GM18498 (cell line): ENCODE data around the gene ANXA8.
"Not testable (repeated sequence)": the region's sequence is repeated elsewhere in the genome, so short reads cannot be mapped to it uniquely, and the experiment has no call there.

Experiments
- ATAC-seq: cut with Tn5 transposase; IDR thresholded peaks from one replicate; pipeline ENCODE4 v1.9.1; 2021; ENCODE audit warnings: mild to moderate bottlenecking, moderate library complexity; ENCODE audit not compliant: unreplicated experiment

ANXA8 gene

GRCh38 chr10:47483923-47484322 is at the start of gene ANXA8:
ANXA8 (minus strand) TSS chr10:47484115; CDS start chr10:47483933, 182 bp downstream.
- not testable (repeated sequence) for ATAC-seq

GRCh38 chr10:47523475-47523874 is 39.6 kb upstream of the ANXA8 start, which contains the start of gene AGAP9:
AGAP9 (minus strand) TSS chr10:47523638; CDS start chr10:47523526, 112 bp downstream.
- not testable (repeated sequence) for ATAC-seq

- not testable (repeated sequence) for ATAC-seq
These were observed 18.4 kb upstream of the ANXA8 start for GRCh38 chr10:47502313-47502712.

DNA sequence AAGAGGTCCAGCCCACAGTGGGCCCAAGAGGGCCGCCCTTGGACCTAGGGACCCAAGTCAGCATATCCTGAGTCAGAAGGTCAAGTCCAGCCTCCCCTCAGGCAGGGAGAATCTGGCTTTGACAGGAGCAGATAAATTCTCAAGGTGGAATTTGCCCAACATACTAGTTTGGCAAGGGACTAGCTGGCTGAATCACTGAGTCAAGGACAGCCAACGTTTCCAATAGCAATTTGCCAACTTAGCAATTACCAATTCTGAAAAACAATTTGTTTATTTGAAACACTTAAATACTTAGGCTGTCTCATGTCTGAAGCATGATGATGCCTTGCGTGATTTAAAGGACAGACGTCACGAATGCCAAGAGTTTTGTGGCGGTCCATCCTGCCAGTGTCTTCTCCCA is 10.3 kb upstream of the ANXA8 start:
- not testable (repeated sequence) for ATAC-seq

GRCh38 chr10:47491600-47491999 is 7.7 kb upstream of the ANXA8 start, which contains the start of gene FAM25G:
FAM25G (minus strand) TSS chr10:47491700; CDS start chr10:47491674, 26 bp downstream.
- not testable (repeated sequence) for ATAC-seq

- ATAC-seq = not testable (repeated sequence)
These were observed 5.7 kb upstream of the ANXA8 start for GRCh38 chr10:47489630-47490029.

DNA sequence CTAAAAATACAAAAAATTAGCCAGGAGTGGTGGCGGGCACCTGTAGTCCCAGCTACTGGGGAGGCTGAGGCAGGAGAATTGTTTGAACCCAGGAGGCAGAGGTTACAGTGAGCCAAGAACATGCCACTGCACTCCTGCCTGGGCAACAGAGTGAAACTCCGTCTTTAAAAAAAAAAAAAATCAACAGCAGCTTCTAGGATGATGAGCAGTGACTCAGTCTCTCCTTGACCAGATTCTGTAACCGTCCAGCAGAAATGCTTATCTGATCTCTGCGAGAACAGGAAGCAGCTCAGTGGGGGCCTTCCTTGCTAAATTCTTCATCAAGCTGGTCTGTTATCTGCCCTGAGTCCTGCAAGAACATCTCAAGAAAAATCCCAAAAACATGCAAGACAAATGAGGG is 2.0 kb upstream of the ANXA8 start:
- ATAC-seq = not testable (repeated sequence)

DNA sequence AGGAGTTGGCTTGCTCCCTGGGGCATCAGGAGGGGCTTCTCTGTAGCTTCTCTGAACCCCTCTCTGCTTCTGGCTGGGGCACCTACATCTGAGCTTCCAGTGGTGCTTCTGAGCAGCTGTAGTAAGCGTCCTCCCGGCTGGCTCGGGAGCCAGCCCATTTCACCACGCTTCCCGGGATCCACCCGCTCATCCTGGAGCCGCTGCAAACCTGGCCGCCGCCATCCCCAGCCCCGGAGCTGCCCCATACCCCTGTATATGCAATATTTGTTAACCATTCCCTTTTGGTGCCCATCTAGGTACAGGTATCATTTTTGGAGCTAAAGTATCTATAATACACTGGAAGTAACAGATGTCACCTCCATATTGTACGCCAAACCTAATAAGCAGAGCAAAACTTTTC is 871 bp upstream of the ANXA8 start:
- not testable (repeated sequence) for ATAC-seq

- ATAC-seq = not testable (repeated sequence)
These were observed 1.5 kb downstream of the ANXA8 start for GRCh38 chr10:47482367-47482766.

- ATAC-seq = not testable (repeated sequence)
These were observed 2.1 kb downstream of the ANXA8 start for GRCh38 chr10:47481768-47482181.

DNA sequence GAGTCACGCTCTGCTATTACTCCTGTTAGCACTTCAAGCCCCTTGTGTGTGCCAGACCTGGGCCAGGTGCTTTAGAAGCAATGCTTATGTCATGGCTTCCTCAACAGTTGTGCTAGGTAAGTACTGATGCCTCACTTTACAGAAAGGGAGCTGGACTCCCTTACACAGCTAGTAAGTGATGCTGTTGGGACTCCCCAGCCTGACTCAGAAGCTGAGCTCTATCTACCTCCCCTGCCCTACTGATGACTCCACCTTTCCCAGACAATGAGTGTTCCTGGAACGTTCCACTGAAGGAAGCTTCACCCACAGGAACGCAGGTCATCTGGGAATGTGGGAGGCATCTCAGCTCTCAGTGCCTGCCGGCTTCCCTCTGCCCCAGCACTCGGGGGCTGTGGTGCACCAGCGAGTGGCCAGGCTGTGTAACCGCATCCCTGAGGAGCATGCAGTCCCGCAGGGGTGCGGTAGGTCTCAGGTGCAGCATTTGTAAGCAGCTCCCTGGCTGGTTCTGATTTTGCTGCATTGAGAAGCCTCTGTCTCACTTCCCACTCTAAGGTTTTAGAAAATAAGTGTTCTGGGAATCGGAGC is 2.6 kb downstream of the ANXA8 start:
- not testable (repeated sequence) for ATAC-seq

- not testable (repeated sequence) for ATAC-seq
These were observed 3.8 kb downstream of the ANXA8 start for GRCh38 chr10:47480133-47480532.

DNA sequence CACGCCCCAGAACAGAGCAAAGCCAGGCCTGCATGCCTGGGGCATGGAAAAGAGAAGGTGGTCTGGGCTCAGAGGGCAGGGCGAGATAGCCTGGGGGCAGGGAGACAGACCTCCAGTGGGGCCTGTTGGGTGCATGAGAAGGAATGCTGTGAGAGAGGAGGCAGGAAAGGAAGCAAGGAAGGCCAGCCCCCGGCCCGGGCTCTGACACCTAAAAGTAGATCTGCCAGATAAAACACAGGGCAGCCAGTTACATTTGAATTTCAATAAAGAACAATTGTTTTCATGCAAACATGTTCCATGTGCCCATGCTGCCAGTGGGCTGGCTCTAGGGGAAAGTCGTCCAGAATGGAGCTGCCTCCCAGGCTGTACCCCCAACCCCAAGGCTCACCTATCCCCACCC is 5.8 kb downstream of the ANXA8 start:
- ATAC-seq = not testable (repeated sequence)

GRCh38 chr10:47477078-47477477 is 6.8 kb downstream of the ANXA8 start:
- not testable (repeated sequence) for ATAC-seq

GRCh38 chr10:47475101-47475500 is 8.8 kb downstream of the ANXA8 start:
- ATAC-seq = not testable (repeated sequence)

GRCh38 chr10:47473516-47473915 is 10.4 kb downstream of the ANXA8 start:
- not testable (repeated sequence) for ATAC-seq

DNA sequence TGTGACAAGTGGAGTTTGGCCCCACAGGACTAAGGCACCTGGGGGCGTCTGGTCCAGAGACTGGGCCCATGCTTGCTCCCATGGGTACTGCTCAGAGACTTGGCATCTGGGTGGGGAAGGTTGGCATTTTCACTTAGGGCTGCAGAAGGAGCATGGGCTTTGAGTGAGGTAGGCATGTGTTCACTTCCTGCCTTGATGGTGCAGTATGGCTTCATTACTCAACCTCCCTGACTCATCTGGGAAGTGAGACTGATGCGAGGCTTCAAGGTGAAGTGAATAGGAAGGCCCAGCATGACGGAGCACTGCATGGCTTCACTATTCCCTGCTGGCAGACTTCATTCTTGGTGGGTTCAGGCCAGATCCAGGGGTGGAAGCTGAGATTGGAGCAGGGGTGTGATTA is 11.3 kb downstream of the ANXA8 start:
- peak; percentile 53 for ATAC-seq

GRCh38 chr10:47472072-47472471 is 11.8 kb downstream of the ANXA8 start:
- not testable (repeated sequence) for ATAC-seq

- ATAC-seq = not testable (repeated sequence)
These were observed 15.0 kb downstream of the ANXA8 start for GRCh38 chr10:47468731-47469528.

GRCh38 chr10:47467957-47468356 is 16.0 kb downstream of the ANXA8 start:
- ATAC-seq = not testable (repeated sequence)

GRCh38 chr10:47467458-47467857 is 16.5 kb downstream of the ANXA8 start:
- not testable (repeated sequence) for ATAC-seq
